T-helper 1 cell treated with Interleukin-12 subunit alpha and Interleukin-12 subunit beta and Interleukin-4 antibody, amounts not matched to agents 30 ng/mL and 1 ng/mL, for 36 hours (primary cell): ENCODE results near the gene VWA1. TPM values are rescaled to one million over a fixed set of nuclear protein-coding genes. Genes with fewer than 3 reads are reported as not detected.
"Not testable (repeated sequence)": the region's sequence is repeated elsewhere in the genome, so short reads cannot be mapped to it uniquely, and the experiment has no call there.

Source experiments
- intact Hi-C: fragments of 100-400 bp; cut with micrococcal nuclease; formaldehyde crosslinking; loops from one replicate; pipeline ENCODE4 v1.15.1; 2024
- total RNA-seq: library from RNA; stranded (reverse); gene quantifications from 2 replicates; pipeline ENCODE4 v1.2.3, GENCODE V29; 2022

VWA1 gene
- total RNA-seq, 1 donor from 2014 or later: 1.6 TPM

GRCh38 chr1:1434824-1435105 lies 725 bp upstream of the VWA1 start:
- intact Hi-C loops: loop anchor here (1.0 kb wide), 1 partner anchor 37 kb away; the partner anchor contains the start of gene ATAD3B

GRCh38 chr1:1435911-1436629 lies 580 bp downstream of the VWA1 start:
- intact Hi-C loops: loop anchor here (1.0 kb wide), 1 partner anchor 35 kb away; the partner anchor contains the start of gene ATAD3B

GRCh38 chr1:1436630-1437032 lies 1.1 kb downstream of the VWA1 start:
- intact Hi-C loops: no loop called here

- intact Hi-C loops: no loop called here
Measured at GRCh38 chr1:1437033-1437903, 1.8 kb downstream of the VWA1 start.

- intact Hi-C loops: no loop called here
Measured at GRCh38 chr1:1437904-1438376, 2.5 kb downstream of the VWA1 start.

- intact Hi-C loops: no loop called here
Measured at GRCh38 chr1:1438531-1439381, 3.3 kb downstream of the VWA1 start.

GRCh38 chr1:1439546-1440261 lies 4.2 kb downstream of the VWA1 start:
- intact Hi-C loops: no loop called here

- intact Hi-C loops: no loop called here
Measured at GRCh38 chr1:1440262-1441001, 4.9 kb downstream of the VWA1 start.

GRCh38 chr1:1441002-1441888 lies 5.8 kb downstream of the VWA1 start:
- intact Hi-C loops: no loop called here

GRCh38 chr1:1442069-1442770 lies 6.7 kb downstream of the VWA1 start:
- intact Hi-C loops: no loop called here

GRCh38 chr1:1446631-1447030 lies 11.1 kb downstream of the VWA1 start:
- intact Hi-C loops: not testable (repeated sequence)

GRCh38 chr1:1449099-1449739 lies 13.7 kb downstream of the VWA1 start, which contains the start of gene ATAD3C:
Gene ATAD3C, plus strand, starts transcription at chr1:1449689. Its CDS starts 995 bp downstream, at chr1:1450684.
- intact Hi-C loops: no loop called here

GRCh38 chr1:1450616-1451015 lies 15.1 kb downstream of the VWA1 start:
- intact Hi-C loops: not testable (repeated sequence)

- intact Hi-C loops: no loop called here
Measured at GRCh38 chr1:1451696-1452364, 16.3 kb downstream of the VWA1 start.

GRCh38 chr1:1452365-1452739 lies 16.9 kb downstream of the VWA1 start:
- intact Hi-C loops: not testable (repeated sequence)

GRCh38 chr1:1452882-1453281 lies 17.4 kb downstream of the VWA1 start:
- intact Hi-C loops: no loop called here

GRCh38 chr1:1454286-1455056 lies 19.0 kb downstream of the VWA1 start:
- intact Hi-C loops: not testable (repeated sequence)
